ENCODE results near the gene E2F3. TPM values are rescaled to one million over a fixed set of nuclear protein-coding genes. Genes with fewer than 3 reads are reported as not detected.

E2F3 gene
- total and polyA plus RNA-seq, 2 experiments from 2014 or later, result 11.1 to 12.6 TPM

GRCh38 chr6:20476501-20477043 lies 74.9 kb downstream of the E2F3 start:
- H3K27ac ChIP-seq, result no peak overlapping the region
- H3K27me3 ChIP-seq, result no peaks in the 10 kb centered on the region
- no peak overlapping the region for H3K4me3 ChIP-seq
- no peaks in the 10 kb centered on the region for H3K4me1 ChIP-seq (ENCODE audit: low read depth)
- no peaks in the 10 kb centered on the region for H3K9me3 ChIP-seq (ENCODE audit: low read depth)
- H3K36me3 ChIP-seq, result peaks cover 11% of the 10 kb centered on the region
- TF ChIP-seq CTCF (IDR thresholded peaks at IDR 0.05; ENCODE audit: low read depth, low read length), result no peak
- no peak for DNase-seq (ENCODE audit: low read depth in 1 of 2, low spot score in 1 of 2)

GRCh38 chr6:20477485-20477884 lies 75.8 kb downstream of the E2F3 start:
- Histone ChIP-seq H3K27ac (no peak overlapping the region), H3K4me3 (no peak overlapping the region), H3K27me3 (no peaks in the 10 kb centered on the region), H3K4me1 (ENCODE audit: low read depth) (no peaks in the 10 kb centered on the region), H3K36me3 (peaks cover 15% of the 10 kb centered on the region), H3K9me3 (ENCODE audit: low read depth) (no peaks in the 10 kb centered on the region)
- no peak for TF ChIP-seq CTCF (IDR thresholded peaks at IDR 0.05; ENCODE audit: low read depth, low read length)
- DNase-seq (ENCODE audit: low read depth in 1 of 2, low spot score in 1 of 2), result no peak

GRCh38 chr6:20479060-20479459 lies 77.4 kb downstream of the E2F3 start:
- Histone ChIP-seq H3K4me3 (no peak overlapping the region), H3K4me1 (ENCODE audit: low read depth) (no peaks in the 10 kb centered on the region), H3K9me3 (ENCODE audit: low read depth) (no peaks in the 10 kb centered on the region), H3K36me3 (peaks cover 25% of the 10 kb centered on the region), H3K27me3 (no peaks in the 10 kb centered on the region), H3K27ac (peak overlapping the region; percentile 37)
- peak in 1 of 2 donors; percentile 31 for DNase-seq (ENCODE audit: low read depth in 1 of 2, low spot score in 1 of 2)
- no peak for TF ChIP-seq CTCF (IDR thresholded peaks at IDR 0.05; ENCODE audit: low read depth, low read length)

- DNase-seq (ENCODE audit: low read depth in 1 of 2, low spot score in 1 of 2), result no peak
- H3K4me1 ChIP-seq (ENCODE audit: low read depth), result no peaks in the 10 kb centered on the region
- peaks cover 25% of the 10 kb centered on the region for H3K36me3 ChIP-seq
- TF ChIP-seq CTCF (IDR thresholded peaks at IDR 0.05; ENCODE audit: low read depth, low read length), result no peak
- peak overlapping the region; percentile 37 for H3K27ac ChIP-seq
- H3K9me3 ChIP-seq (ENCODE audit: low read depth), result no peaks in the 10 kb centered on the region
- H3K27me3 ChIP-seq, result no peaks in the 10 kb centered on the region
- no peak overlapping the region for H3K4me3 ChIP-seq
These were observed 77.8 kb downstream of the E2F3 start for GRCh38 chr6:20479526-20479925.

GRCh38 chr6:20481281-20481680 lies 79.6 kb downstream of the E2F3 start:
- H3K36me3 ChIP-seq, result peaks cover 25% of the 10 kb centered on the region
- no peaks in the 10 kb centered on the region for H3K9me3 ChIP-seq (ENCODE audit: low read depth)
- no peak for TF ChIP-seq CTCF (IDR thresholded peaks at IDR 0.05; ENCODE audit: low read depth, low read length)
- H3K27me3 ChIP-seq, result no peaks in the 10 kb centered on the region
- H3K27ac ChIP-seq, result no peak overlapping the region
- no peaks in the 10 kb centered on the region for H3K4me1 ChIP-seq (ENCODE audit: low read depth)
- H3K4me3 ChIP-seq, result no peak overlapping the region
- no peak for DNase-seq (ENCODE audit: low read depth in 1 of 2, low spot score in 1 of 2)
